ENCODE results near the gene ATP5MC2.

- TF ChIP-seq FOXP2 (optimal IDR thresholded peaks at IDR 0.05; ENCODE audit: control extremely low read depth, extremely low read length, insufficient read depth), result no peak
- TF ChIP-seq POLR2AphosphoS5 (IDR thresholded peaks at IDR 0.05; ENCODE audit: borderline replicate concordance, low read depth, low read length), result no peak; the same call in 1 of the 2 replicates
- no peak for TF ChIP-seq EZH2 (IDR thresholded peaks at IDR 0.05)
These were observed 50.4 kb downstream of the ATP5MC2 start for GRCh38 chr12:53625373-53625945.
